CD4-positive, alpha-beta memory T cell (primary cell): ENCODE results near the gene GMDS. TPM values are rescaled to one million over a fixed set of nuclear protein-coding genes. Genes with fewer than 3 reads are reported as not detected.

ENCODE experiments used
- CTCF ChIA-PET: fragments of 350-600 bp; sonication (Branson Sonifier 250); formaldehyde crosslinking; loops from one replicate; lab custom pipeline; 2021; ENCODE audit warnings: inconsistent platforms; ENCODE audit not compliant: partially characterized antibody; lab: Charles Lee
- POLR2A ChIA-PET: fragments of 350-600 bp; sonication (Branson Sonifier 250); formaldehyde crosslinking; loops from one replicate; lab custom pipeline; 2021; ENCODE audit not compliant: partially characterized antibody; lab: Charles Lee
- DNase-seq, 5 donors: peaks; one replicate each; pipeline versions ENCODE4 v3.0.0 to v3.0.0-alpha.2; 2020 to 2022; ENCODE audit warnings: mixed read lengths in 1 of 5
- H3K27ac ChIP-seq: one replicate; pipeline ENCODE4 v1.7.0; 2013; ENCODE audit warnings: low read depth, low read length
- H3K27me3 ChIP-seq: 2 replicates; pipeline ENCODE4 v1.7.0; 2013; ENCODE audit warnings: mild to moderate bottlenecking, low read length, moderate library complexity; ENCODE audit not compliant: insufficient read depth
- H3K36me3 ChIP-seq: 2 replicates; pipeline ENCODE4 v1.7.0; 2013; ENCODE audit warnings: mild to moderate bottlenecking, low read length, moderate library complexity; ENCODE audit not compliant: insufficient read depth
- H3K4me1 ChIP-seq: 2 replicates; pipeline ENCODE4 v1.7.0; 2013; ENCODE audit warnings: mild to moderate bottlenecking, low read length, moderate library complexity; ENCODE audit not compliant: insufficient read depth
- H3K4me3 ChIP-seq, 2 donors: one replicate each; pipeline ENCODE4 v1.7.0; 2013; ENCODE audit warnings: low read length in 2 of 2, mild to moderate bottlenecking in 1 of 2
- H3K9me3 ChIP-seq, 2 donors: one replicate each; pipeline ENCODE4 v1.7.0; 2013; ENCODE audit warnings: low read length in 2 of 2, control low read depth in 1 of 2; ENCODE audit not compliant: control insufficient read depth in 1 of 2
- H3K27ac Mint-ChIP-seq, 7 donors: one replicate each; pipeline ENCODE4 v1.8.0; 2020 to 2021; ENCODE audit warnings: mixed read lengths in 7 of 7, mild to moderate bottlenecking in 6 of 7, inconsistent platforms in 3 of 7, moderate library complexity in 3 of 7
- H3K27me3 Mint-ChIP-seq, 2 donors: one replicate each; pipeline ENCODE4 v1.8.0; 2020 to 2021; ENCODE audit warnings: mixed read lengths in 2 of 2
- H3K36me3 Mint-ChIP-seq, 2 donors: one replicate each; pipeline ENCODE4 v1.8.0; 2020 to 2021; ENCODE audit warnings: mixed read lengths in 2 of 2, inconsistent platforms in 1 of 2, mild to moderate bottlenecking in 1 of 2
- H3K4me1 Mint-ChIP-seq, 4 donors: one replicate each; pipeline ENCODE4 v1.8.0; 2020 to 2021; ENCODE audit warnings: mixed read lengths in 4 of 4, mild to moderate bottlenecking in 1 of 4
- H3K4me3 Mint-ChIP-seq, 8 donors: one replicate each; pipeline ENCODE4 v1.8.0; 2020 to 2021; ENCODE audit warnings: mixed read lengths in 8 of 8, mild to moderate bottlenecking in 7 of 8, moderate library complexity in 6 of 8, inconsistent platforms in 3 of 8
- H3K9me3 Mint-ChIP-seq, 8 donors: one replicate each; pipeline ENCODE4 v1.8.0; 2020 to 2021; ENCODE audit warnings: mixed read lengths in 8 of 8, mild to moderate bottlenecking in 5 of 8, inconsistent platforms in 3 of 8, moderate library complexity in 1 of 8
- intact Hi-C: fragments of 100-400 bp; cut with micrococcal nuclease; formaldehyde crosslinking; loops from one replicate; pipeline ENCODE4 v1.15.1; 2023
- polyA plus RNA-seq, 2 donors: library from polyadenylated mRNA; unstranded; fragments of 300-500 nt; fragmentation: Illumina TruSeq; gene quantifications; one replicate each; pipeline ENCODE4 v1.2.3, GENCODE V29; 2021
- total RNA-seq, 2 experiments: library from RNA; stranded (reverse); gene quantifications; one replicate each; pipeline ENCODE4 v1.2.3, GENCODE V29; 2021

Gene GMDS
- total and polyA plus RNA-seq, 4 experiments from 2014 or later = 12.1 to 24.0 (median 15.2) TPM

GRCh38 chr6:2186516-2186915 is 58.9 kb downstream of the GMDS start:
- Mint-ChIP-seq H3K4me3 (no peak overlapping the region), H3K27me3 (peaks cover 0 to 1% of the 10 kb centered on the region in 2 donors), H3K36me3 (no peaks in the 10 kb centered on the region), H3K9me3 (no peaks in the 10 kb centered on the region), H3K4me1 (peaks cover 0 to 12% (median 2%) of the 10 kb centered on the region in 4 donors), H3K27ac (no peak overlapping the region)
- Histone ChIP-seq H3K27ac (no peak overlapping the region), H3K36me3 (no peaks in the 10 kb centered on the region), H3K27me3 (no peaks in the 10 kb centered on the region), H3K4me1 (no peaks in the 10 kb centered on the region), H3K9me3 (no peaks in the 10 kb centered on the region), H3K4me3 (no peak overlapping the region)
- POLR2A ChIA-PET = no interaction called here
- CTCF ChIA-PET = no interaction called here
- DNase-seq = no peak
- intact Hi-C loops = no loop called here

GRCh38 chr6:2185466-2185865 is 59.9 kb downstream of the GMDS start:
- H3K27ac Mint-ChIP-seq = no peak overlapping the region
- POLR2A ChIA-PET = no interaction called here
- DNase-seq = no peak
- H3K27me3 Mint-ChIP-seq = peaks cover 0 to 1% of the 10 kb centered on the region in 2 donors
- no peak overlapping the region for H3K27ac ChIP-seq
- no peak overlapping the region for H3K4me3 ChIP-seq
- no peaks in the 10 kb centered on the region for H3K4me1 ChIP-seq
- H3K36me3 ChIP-seq = no peaks in the 10 kb centered on the region
- H3K36me3 Mint-ChIP-seq = no peaks in the 10 kb centered on the region
- peaks cover 3 to 12% (median 4%) of the 10 kb centered on the region in 4 donors for H3K4me1 Mint-ChIP-seq
- CTCF ChIA-PET = no interaction called here
- peaks cover 0 to 2% (median 0%) of the 10 kb centered on the region in 8 donors for H3K9me3 Mint-ChIP-seq
- no peaks in the 10 kb centered on the region for H3K27me3 ChIP-seq
- no peak overlapping the region for H3K4me3 Mint-ChIP-seq
- no peaks in the 10 kb centered on the region for H3K9me3 ChIP-seq
- intact Hi-C loops = no loop called here

GRCh38 chr6:2184700-2185455 is 60.5 kb downstream of the GMDS start:
- H3K27me3 ChIP-seq = no peaks in the 10 kb centered on the region
- Mint-ChIP-seq H3K4me1 (peaks cover 3 to 15% (median 4%) of the 10 kb centered on the region in 4 donors), H3K9me3 (peaks cover 0 to 2% (median 0%) of the 10 kb centered on the region in 8 donors), H3K27me3 (peaks cover 0 to 1% of the 10 kb centered on the region in 2 donors), H3K36me3 (no peaks in the 10 kb centered on the region), H3K4me3 (no peak overlapping the region), H3K27ac (no peak overlapping the region)
- H3K9me3 ChIP-seq = no peaks in the 10 kb centered on the region
- POLR2A ChIA-PET = no interaction called here
- CTCF ChIA-PET = no interaction called here
- H3K4me3 ChIP-seq = no peak overlapping the region
- no peak overlapping the region for H3K27ac ChIP-seq
- intact Hi-C loops = no loop called here
- no peaks in the 10 kb centered on the region for H3K4me1 ChIP-seq
- H3K36me3 ChIP-seq = no peaks in the 10 kb centered on the region
- no peak for DNase-seq

GRCh38 chr6:2183752-2184151 is 61.7 kb downstream of the GMDS start:
- H3K27ac Mint-ChIP-seq = no peak overlapping the region
- Histone ChIP-seq H3K4me3 (no peak overlapping the region), H3K27ac (no peak overlapping the region), H3K36me3 (no peaks in the 10 kb centered on the region), H3K9me3 (no peaks in the 10 kb centered on the region), H3K27me3 (no peaks in the 10 kb centered on the region), H3K4me1 (no peaks in the 10 kb centered on the region)
- H3K4me1 Mint-ChIP-seq = peaks cover 2 to 11% (median 4%) of the 10 kb centered on the region in 4 donors
- DNase-seq = no peak
- POLR2A ChIA-PET = no interaction called here
- intact Hi-C loops = no loop called here
- H3K4me3 Mint-ChIP-seq = no peak overlapping the region
- H3K36me3 Mint-ChIP-seq = no peaks in the 10 kb centered on the region
- peaks cover 0 to 3% (median 1%) of the 10 kb centered on the region in 8 donors for H3K9me3 Mint-ChIP-seq
- CTCF ChIA-PET = no interaction called here
- no peaks in the 10 kb centered on the region for H3K27me3 Mint-ChIP-seq

- Mint-ChIP-seq H3K27me3 (no peaks in the 10 kb centered on the region), H3K4me1 (peaks cover 2 to 10% (median 4%) of the 10 kb centered on the region in 4 donors), H3K36me3 (peaks cover 0 to 3% of the 10 kb centered on the region in 2 donors), H3K27ac (no peak overlapping the region), H3K9me3 (peaks cover 0 to 8% (median 3%) of the 10 kb centered on the region in 8 donors), H3K4me3 (no peak overlapping the region)
- DNase-seq = no peak
- H3K4me1 ChIP-seq = no peaks in the 10 kb centered on the region
- CTCF ChIA-PET = no interaction called here
- H3K27ac ChIP-seq = no peak overlapping the region
- no peaks in the 10 kb centered on the region for H3K36me3 ChIP-seq
- intact Hi-C loops = no loop called here
- POLR2A ChIA-PET = no interaction called here
- H3K27me3 ChIP-seq = no peaks in the 10 kb centered on the region
- no peak overlapping the region for H3K4me3 ChIP-seq
- no peaks in the 10 kb centered on the region for H3K9me3 ChIP-seq
These were observed 62.2 kb downstream of the GMDS start for GRCh38 chr6:2183246-2183645.

- H3K4me1 Mint-ChIP-seq = peaks cover 2 to 7% (median 5%) of the 10 kb centered on the region in 4 donors
- peaks cover 0 to 12% of the 10 kb centered on the region in 2 donors for H3K36me3 Mint-ChIP-seq
- no peaks in the 10 kb centered on the region for H3K36me3 ChIP-seq
- H3K9me3 ChIP-seq = no peaks in the 10 kb centered on the region
- CTCF ChIA-PET = interaction anchor here (1.2 kb wide), 1 partner anchor 13 kb away, joined by 3 read pairs; no protein-coding TSS in a partner anchor
- intact Hi-C loops = no loop called here
- H3K4me1 ChIP-seq = no peaks in the 10 kb centered on the region
- H3K27me3 ChIP-seq = no peaks in the 10 kb centered on the region
- H3K27ac ChIP-seq = no peak overlapping the region
- peaks cover 7 to 17% (median 11%) of the 10 kb centered on the region in 8 donors for H3K9me3 Mint-ChIP-seq
- H3K27ac Mint-ChIP-seq = no peak overlapping the region
- no peak overlapping the region for H3K4me3 Mint-ChIP-seq
- no peak overlapping the region for H3K4me3 ChIP-seq
- no peaks in the 10 kb centered on the region for H3K27me3 Mint-ChIP-seq
- POLR2A ChIA-PET = no interaction called here
- DNase-seq = no peak
These were observed 63.2 kb downstream of the GMDS start for GRCh38 chr6:2182251-2182650.

- Mint-ChIP-seq H3K9me3 (peaks cover 7 to 17% (median 11%) of the 10 kb centered on the region in 8 donors), H3K4me1 (peaks cover 2 to 13% (median 11%) of the 10 kb centered on the region in 4 donors)
- intact Hi-C loops = no loop called here
These were observed 63.8 kb downstream of the GMDS start for GRCh38 chr6:2181567-2181966.

More at GRCh38 chr6:2181567-2181966, 63.8 kb downstream of the GMDS start:
- Histone ChIP-seq H3K27ac (no peak overlapping the region), H3K9me3 (no peaks in the 10 kb centered on the region), H3K27me3 (no peaks in the 10 kb centered on the region), H3K4me1 (no peaks in the 10 kb centered on the region), H3K4me3 (no peak overlapping the region), H3K36me3 (no peaks in the 10 kb centered on the region)
- Mint-ChIP-seq H3K36me3 (peaks cover 0 to 12% of the 10 kb centered on the region in 2 donors), H3K27ac (no peak overlapping the region), H3K4me3 (no peak overlapping the region), H3K27me3 (no peaks in the 10 kb centered on the region)
- ChIA-PET CTCF (interaction anchor here (1.2 kb wide), 1 partner anchor 14 kb away, joined by 3 read pairs; no protein-coding TSS in a partner anchor), POLR2A (no interaction called here)
- DNase-seq = no peak
